Activated CD8-positive, alpha-beta memory T cell treated with anti-CD3 and anti-CD28 coated beads, Interleukin-2, amount 50 U/mL, for 24 hours (primary cell): ENCODE measurements around the gene TMEM158.
A peak's percentile ranks its signal among the peaks of the same experiment; 100 is the strongest.

Source experiments
- DNase-seq: peaks from one replicate; pipeline ENCODE4 v3.0.0-alpha.2; 2020; ENCODE audit errors: extremely low read depth

The TMEM158 gene

GRCh38 chr3:45232521-45232920, 6.4 kb upstream of the TMEM158 start:
- no peak for DNase-seq

DNA sequence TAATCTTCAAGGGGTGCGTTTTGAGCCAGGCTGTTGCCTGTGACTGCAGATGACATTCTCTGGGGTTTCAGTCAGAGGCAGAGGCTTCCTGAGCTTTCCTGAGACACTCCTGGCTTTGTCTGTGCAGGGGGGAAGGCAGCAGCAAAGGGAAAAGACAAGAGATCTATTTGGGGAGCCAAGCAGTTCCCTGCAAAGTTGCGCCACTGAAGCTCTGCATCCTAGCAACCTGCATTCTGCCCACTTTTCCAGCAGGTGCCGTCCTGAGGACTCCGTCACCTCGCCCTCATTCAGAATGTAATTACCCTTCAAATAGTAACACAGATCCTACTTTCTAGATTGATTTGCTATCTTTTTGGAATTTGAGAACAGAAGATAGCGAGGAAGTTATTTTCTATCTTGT, 1.9 kb upstream of the TMEM158 start:
- DNase-seq = no peak

GRCh38 chr3:45227071-45227820, 1.2 kb upstream of the TMEM158 start:
- DNase-seq = no peak

GRCh38 chr3:45225465-45226205, 452 bp downstream of the TMEM158 start:
- DNase-seq = no peak

DNA sequence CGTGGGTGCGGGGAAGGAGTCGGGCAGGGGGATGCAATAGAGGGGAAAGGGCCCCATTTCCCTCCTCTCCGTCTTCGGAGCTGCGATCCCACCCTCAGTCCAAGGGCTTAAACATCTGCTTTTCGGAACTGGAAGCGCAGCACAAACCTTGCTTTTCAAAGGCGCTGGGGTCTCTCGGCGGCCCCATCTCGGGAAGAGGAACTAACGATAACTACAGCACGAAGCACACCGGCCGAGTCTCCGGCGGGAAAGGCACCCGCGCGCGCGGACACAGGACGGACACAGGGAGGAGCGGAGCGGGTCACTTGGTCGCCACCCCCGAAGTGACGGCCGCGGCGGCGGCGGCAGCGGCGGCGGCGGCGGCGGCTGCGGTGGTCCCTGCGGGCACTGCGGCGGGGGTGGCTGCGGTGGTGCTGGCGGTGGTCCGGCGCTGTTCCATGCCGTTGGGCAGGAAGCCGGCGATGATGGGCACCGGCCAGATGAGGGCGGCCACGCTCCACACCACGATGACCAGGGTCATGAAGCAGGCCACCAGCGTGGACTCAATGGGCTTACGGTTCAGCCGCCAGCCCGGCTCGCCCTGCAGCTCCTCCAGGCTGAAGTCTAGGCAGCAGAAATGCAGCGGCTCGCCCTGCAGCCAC, 1.1 kb downstream of the TMEM158 start:
- DNase-seq = no peak

- no peak for DNase-seq
Measured at GRCh38 chr3:45223889-45224727, 2.0 kb downstream of the TMEM158 start.

DNA sequence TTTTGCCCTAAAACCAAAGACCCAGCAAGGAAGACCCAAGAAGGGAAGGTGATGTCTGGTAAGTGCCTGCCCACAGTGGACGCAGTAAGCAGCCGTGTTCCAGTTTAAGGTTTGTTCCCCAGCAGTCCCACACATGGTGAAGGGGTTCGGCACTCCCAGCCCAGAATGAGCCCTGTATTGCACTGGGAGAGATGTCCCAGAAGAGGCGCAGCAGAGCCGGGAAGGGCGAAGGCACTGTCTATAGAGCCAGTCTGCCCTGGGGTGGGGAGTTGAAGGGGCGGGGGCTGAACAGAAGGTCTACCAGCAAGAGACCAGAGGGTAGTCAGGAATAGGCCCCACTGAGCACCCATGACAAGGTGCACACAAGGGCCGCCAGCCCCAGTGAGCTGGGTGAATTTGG, 6.4 kb downstream of the TMEM158 start:
- DNase-seq = no peak

DNA sequence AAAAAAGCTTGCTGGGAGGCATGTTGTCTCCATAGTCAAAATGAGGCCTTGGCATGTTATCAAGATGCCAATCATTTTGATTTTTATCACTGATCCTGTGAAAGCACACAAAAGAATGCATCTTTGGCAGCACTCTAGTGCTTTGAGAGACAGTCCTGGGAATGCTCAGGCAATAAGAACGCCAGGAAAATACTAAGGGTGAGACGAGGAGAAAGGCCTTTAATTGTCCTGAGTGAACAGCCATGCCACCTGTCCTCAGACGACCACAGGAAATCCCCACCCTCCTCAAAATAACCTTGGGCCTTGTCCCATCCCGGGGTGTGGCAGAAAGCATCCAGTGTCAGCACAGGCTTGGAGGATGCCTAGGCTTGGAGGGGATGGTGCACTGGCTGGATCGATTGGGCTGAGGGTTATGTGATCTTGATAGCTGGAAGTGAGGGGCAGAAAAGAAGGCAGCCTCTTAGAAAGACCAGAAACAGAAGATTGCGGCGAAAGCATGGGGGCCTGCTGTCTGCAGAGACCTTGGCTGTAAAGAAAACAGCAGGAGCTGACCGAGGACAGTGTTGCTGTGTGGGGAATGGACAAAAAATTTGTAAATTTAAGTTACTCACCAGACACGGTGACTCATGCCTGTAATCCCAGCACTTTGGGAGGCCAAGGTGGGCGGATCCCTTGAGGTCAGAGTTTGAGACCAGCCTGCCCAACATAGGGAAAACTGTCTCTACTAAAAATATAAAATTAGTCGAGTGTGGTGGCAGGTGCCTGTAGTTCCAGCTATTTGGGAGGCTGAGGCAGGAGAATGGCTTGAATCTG, 7.3 kb downstream of the TMEM158 start:
- DNase-seq = no peak

DNA sequence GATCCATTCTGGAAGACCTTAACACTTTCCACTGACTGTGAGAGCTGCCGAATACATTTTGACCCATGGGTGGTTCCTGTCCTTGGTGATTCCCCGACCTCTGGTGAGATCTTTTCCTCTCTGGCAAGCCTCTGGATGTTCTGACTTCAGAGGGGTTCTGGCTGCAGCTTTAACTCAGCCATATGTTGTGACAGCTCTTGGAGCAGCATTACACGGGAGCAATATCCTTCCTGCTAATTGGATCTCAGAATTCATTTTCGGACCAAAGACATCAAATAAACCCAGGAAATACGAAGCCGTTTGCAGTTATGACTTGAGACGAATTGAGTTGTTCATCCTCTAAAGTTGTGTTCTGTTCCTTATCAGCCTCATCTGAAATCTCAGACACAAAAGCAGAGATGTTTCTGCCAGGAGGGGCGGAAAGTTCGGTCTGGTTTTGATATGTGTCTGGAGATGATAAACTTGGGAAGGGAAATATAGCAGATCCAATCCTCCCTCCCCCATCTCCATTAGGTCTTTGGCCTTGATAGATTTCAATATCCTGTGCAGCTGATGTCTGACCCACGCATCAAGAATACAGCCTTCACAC, 10.0 kb downstream of the TMEM158 start:
- no peak for DNase-seq

GRCh38 chr3:45215466-45215865, 10.6 kb downstream of the TMEM158 start:
- no peak for DNase-seq

DNA sequence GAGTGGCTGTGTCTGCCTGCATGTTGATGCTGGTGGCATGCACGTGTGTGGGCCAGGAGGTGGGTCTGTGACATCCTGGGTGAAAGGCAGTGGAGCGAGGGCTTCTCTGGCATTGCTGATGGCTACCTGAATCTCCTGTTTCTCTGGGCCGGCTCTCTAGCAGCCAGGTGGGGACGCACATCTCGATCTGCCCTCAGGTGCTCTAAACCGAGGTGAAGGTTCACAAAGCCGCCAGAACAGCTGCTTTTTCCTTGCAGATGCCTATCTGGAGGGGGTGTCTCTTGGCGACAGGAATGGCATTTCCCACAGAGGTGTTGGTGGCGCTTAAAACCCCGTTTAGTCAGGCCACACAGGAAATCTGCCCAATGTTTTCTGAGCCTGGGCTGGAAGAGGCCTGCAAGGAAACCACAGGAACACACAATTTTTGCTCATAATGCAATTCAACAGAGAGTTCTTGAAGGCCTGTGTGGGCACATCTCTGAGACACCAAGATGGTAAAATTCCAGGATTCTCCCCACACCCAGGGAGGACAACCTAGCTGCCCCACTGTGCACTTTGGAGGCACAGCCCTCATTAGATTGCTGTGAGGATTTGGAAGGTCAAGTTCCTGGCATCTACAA, 11.9 kb downstream of the TMEM158 start:
- DNase-seq = no peak

GRCh38 chr3:45212095-45212468, 14.0 kb downstream of the TMEM158 start:
- DNase-seq = no peak

DNA sequence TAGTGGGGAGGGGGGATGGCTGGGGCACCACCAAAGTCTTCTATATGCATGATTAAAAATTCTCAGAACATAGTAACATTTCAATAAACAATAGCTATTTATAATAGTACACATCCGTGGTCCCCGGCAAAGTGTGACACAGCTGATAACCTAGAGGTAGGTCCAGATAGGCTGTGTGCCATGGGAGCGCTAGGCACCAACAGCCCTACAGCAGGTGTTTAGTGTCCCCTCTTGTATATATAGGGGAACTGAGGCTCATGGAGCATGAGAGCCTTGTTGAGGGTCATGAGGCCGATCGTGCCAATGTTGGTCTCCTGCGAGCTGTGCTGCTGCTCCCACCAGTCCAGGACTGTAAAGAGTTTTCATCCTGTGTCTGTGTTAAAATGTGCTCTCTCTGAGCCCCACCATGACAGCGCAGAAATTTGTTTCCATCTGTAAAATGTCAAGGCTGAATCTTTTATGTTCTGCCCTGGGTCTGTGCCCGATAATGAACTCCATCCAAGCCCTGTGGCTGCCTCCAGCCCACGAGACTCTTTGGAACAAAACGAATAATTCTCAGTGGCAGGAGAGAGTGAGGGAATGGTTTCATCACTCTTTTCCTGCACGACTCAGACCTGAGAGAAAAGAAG, 14.5 kb downstream of the TMEM158 start:
- DNase-seq = no peak

- DNase-seq = peak; percentile 53
Measured at GRCh38 chr3:45210308-45211041, 15.6 kb downstream of the TMEM158 start.

DNA sequence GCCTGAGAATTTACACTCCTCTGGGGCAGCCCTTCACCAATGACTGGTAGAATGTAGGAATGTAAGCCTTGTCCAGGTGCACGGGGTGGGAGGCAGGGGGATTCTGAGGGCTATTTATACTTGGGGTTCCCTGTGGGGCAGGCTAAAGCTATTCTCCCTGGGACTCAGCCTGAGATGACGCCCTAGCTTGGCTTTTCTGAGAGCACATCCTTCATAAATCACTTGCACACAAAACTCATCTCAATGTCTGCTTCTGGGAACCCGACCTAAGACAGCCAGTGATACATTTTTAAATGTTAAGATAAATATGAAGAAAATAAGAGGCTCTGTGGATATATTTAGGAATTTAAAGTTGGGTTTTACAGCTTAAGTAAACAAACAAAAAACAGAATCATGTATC, 16.6 kb downstream of the TMEM158 start:
- no peak for DNase-seq

GRCh38 chr3:45208586-45208985, 17.5 kb downstream of the TMEM158 start:
- no peak for DNase-seq

GRCh38 chr3:45207446-45207845, 18.6 kb downstream of the TMEM158 start:
- DNase-seq = no peak

DNA sequence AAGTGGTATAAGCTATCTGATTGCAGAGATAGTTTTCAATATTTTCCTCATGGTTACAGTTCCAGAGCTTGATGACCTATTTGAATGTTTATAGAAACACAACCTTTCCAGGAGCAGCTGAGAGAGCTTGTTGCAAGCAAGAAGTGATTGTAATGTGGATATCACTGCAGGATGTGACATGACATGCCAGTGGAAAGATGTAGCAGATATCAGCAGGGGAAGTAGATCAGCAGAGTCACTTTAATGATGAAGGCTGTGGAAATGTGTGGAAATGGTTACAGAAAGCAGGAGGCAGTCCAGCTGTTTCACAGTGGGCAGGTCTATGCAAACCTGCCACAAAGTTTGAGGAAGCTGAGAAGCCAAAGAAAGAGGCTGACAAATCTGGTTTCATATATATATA, 21.0 kb downstream of the TMEM158 start:
- DNase-seq = no peak

GRCh38 chr3:45204136-45204535, 22.0 kb downstream of the TMEM158 start:
- DNase-seq = no peak
